GM19023 (cell line): Measurements from ENCODE around the gene GSTA5.
"Not testable (repeated sequence)": the region's sequence is repeated elsewhere in the genome, so short reads cannot be mapped to it uniquely, and the experiment has no call there.

ENCODE experiments used
- ATAC-seq: cut with Tn5 transposase; IDR thresholded peaks from one replicate; pipeline ENCODE4 v1.9.1; 2021; ENCODE audit warnings: mild to moderate bottlenecking, moderate library complexity; ENCODE audit not compliant: unreplicated experiment

The GSTA5 gene

GRCh38 chr6:52840763-52841585 is at the start of gene GSTA5:
Gene GSTA5, minus strand, starts transcription at chr6:52840813.
- no peak for ATAC-seq

DNA sequence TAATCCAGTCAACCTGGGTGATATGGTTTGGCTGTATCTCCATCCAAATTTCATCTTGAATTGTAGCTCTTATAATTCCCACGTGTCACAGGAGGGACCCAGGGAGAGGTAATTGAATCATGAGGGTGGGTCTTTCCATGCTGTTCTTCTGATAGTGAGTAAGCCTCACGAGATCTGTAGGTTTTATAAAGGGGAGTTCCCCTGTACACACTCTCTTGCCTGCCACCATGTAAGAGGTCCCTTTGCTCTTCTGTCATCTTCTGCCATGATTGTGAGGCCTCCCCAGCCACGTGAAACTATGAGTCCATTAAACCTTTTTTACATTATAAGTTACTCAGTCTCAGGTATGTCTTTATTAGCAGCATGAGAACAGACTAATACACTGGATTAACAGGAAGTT is 49.4 kb upstream of the GSTA5 start:
- no peak for ATAC-seq

DNA sequence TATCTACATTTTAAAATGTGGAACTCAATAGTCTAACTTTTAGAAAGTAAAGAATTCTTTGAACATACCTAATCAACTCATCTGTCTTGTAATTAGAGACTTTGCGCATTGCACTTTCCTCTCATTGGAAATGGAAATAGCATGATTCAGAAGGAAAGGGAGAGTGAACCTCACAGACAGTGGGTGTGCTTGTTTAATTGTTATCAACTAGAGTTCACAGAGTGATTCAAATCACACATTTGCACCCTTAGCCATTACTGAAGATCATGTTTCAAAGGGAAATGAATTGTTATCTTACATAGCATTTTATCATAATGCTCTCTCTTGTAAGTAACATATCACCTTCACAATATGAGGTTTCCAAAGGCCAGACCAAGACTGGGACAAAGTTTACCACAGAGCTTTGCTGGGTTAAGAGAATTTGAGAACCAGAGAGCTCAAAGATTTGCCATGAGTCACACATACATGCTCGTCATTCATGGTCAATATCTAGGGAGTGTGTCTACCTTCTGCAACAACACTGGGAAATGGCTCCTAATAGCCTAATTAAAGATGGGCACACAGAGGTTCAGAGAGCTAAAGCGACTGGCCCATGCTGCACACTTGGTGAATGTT is 47.4 kb upstream of the GSTA5 start:
- no peak for ATAC-seq

GRCh38 chr6:52881996-52882841 is 41.6 kb upstream of the GSTA5 start:
- peak; percentile 99 for ATAC-seq

DNA sequence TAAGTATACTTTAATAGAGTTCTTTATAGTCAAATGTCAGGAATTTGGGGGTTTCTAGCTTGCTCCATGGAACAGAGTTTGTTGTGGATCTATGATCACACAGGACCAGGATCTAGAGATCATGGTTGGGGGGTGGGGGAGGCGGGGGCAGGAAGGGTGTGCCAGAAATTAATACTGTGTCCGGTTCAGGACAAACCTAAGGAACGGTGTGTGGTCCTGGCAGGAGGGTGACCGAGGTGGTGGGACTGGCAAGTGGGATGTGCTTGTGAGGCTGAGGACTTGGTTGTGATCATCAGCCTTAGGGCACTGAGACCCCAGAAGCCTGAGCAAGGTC is 41.0 kb upstream of the GSTA5 start:
- no peak for ATAC-seq

DNA sequence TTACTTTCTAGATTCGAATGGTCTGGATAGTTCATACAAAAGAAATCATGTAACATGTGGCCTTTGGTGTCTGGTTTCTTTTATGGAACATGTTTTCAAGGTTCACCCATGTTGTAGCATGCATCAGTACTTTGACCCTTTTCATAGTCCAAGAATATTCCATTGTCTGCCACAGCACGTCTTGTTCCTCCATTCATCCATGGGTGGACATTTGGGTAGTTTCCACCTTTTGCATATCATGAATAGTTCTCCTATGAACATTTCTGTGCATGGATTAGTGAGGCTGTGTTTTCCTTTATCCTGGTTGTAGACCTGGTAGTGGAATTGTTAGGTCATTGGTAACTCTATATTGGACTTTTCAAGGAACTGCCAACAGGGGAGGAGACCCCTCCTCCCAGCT is 37.2 kb upstream of the GSTA5 start:
- ATAC-seq: no peak

GRCh38 chr6:52877168-52877567 is 36.6 kb upstream of the GSTA5 start:
- no peak for ATAC-seq

DNA sequence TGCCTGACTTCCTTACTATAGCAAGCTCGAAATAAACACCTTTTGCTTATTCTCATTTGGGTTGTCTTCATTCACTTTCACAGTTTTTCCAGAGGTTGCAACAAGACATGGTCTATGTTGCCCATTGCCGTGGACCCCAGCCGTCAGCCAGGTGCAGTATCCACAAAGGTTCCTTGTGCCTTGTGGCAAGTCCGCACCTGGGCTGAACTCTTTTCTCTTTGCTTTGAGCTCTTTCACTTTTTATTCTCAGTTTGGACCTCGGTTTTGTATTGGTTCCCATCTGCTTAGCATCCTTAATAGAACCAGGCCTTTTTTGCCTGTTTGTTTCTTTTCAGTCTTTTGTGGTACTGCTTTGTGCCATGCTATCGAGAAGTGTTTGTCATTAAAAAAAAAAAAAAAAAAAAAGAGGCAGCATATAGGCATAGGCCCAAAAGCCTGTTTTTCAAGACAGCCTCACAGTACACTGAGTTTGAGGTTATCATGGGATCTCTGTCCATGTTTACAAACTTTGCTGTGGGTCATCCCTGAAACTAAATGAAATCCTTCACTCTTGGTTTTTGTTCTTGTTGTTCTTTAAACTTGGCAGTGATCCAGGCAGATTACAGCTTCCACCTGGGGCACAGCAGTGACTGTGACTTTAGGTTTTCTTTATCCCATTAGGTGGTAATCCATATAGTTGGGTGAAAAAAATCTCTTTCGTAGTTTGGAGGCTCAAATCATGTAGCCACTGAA is 35.6 kb upstream of the GSTA5 start:
- ATAC-seq: no peak

- no peak for ATAC-seq
Measured at GRCh38 chr6:52872031-52872430, 31.4 kb upstream of the GSTA5 start.

DNA sequence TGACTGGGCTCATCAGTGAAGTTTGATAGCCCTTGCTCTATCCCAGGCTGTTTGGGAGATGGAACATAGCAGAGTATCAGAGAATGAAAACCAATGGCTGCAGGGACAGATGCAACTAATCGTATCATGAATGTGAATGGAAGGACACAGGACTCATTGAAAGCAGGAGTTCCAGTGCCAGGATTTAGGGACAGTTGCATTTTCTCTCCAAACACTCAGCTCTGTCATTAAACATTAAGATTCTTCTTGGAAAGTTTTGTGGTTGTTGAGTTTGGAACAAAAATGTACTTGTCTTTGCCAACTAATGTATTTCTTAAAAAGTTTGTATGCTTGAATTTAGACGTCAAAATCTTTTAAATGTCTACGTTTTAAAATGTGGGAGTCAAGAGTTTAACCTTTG is 31.0 kb upstream of the GSTA5 start:
- ATAC-seq: no peak

- ATAC-seq: not testable (repeated sequence)
Measured at GRCh38 chr6:52870335-52871091, 29.9 kb upstream of the GSTA5 start.

- not testable (repeated sequence) for ATAC-seq
Measured at GRCh38 chr6:52868899-52869298, 28.3 kb upstream of the GSTA5 start.

DNA sequence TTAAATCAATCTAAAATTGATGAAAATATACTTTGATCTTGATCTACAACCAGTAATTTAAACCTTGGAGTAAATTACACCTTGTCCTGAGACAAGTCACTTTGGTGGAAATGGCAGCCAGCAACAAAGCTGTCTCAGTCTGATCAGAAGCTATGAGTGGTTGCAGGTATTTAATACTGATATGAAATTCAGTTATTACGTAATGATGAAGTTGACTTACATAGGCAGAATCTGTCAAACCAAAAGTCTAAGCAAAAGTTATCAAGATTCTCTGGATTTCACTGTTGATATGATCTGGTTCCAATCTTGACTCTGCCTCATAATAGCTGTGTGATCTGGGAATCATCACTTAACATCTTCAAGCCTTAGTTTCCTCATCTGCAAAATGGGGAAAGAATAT is 27.6 kb upstream of the GSTA5 start:
- ATAC-seq: no peak

- ATAC-seq: not testable (repeated sequence)
Measured at GRCh38 chr6:52861151-52861550, 20.5 kb upstream of the GSTA5 start.

DNA sequence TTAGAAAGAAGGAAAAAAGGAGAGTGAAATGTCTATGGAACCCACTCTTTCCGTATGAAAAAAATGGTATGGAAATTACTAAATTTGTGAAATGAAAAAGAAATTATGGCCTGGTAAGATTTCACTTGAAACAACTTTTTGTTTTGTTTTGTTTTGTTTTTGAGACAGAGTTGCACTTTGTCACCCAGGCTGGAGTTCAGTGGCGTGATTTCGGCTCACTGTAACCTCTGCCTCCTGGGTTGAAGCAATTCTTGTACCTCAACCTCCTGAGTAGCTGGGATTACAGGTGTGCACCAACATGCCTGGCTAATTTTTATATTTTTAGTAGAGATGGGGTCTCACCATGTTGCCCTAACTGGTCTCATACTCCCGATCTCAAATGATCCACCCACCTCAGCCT is 17.8 kb upstream of the GSTA5 start:
- ATAC-seq: no peak

GRCh38 chr6:52856137-52856536 is 15.5 kb upstream of the GSTA5 start:
- ATAC-seq: not testable (repeated sequence)

- no peak for ATAC-seq
Measured at GRCh38 chr6:52849137-52849536, 8.5 kb upstream of the GSTA5 start.

DNA sequence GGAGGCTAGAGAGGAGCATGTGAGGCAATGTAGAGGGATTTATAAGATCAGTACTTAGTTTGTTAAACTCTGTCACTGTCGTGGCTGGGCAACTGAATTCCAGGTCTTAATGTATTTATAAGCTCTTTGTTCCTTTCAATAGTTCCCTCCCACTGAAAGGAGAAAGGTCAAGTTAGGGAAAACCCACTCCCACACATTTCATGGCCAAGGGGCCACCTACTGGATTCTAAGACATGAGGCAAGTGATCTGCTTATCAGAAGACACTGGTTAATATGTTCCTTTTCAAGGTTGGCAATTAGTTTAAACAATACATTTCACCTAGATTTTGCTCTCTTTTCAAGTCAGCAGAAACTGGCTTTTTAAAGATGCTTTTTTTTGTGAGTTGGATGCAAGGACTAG is 5.4 kb upstream of the GSTA5 start:
- no peak for ATAC-seq

DNA sequence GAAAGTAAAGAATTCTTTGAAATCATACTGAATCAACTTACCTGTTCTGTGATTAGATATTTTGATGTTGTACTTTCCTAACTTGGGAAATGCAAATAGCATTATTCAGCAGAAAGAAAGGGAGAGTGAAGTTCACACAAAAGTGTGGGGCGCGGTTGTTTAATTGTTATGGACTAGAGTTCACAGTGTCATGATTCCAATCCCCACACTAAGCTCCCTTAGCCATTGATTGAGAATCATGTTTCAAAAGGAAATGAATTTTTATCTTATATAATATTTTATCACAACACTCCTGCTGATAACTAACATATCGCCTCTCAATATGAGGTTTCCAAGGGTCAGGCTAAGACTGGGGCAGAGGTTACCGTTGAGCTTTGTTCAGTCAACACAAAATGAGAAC is 3.0 kb upstream of the GSTA5 start:
- ATAC-seq: no peak
